Adipocyte (in vitro differentiated cells): Measurements from ENCODE around the gene MRPS22.
"Not testable (repeated sequence)": the region's sequence is repeated elsewhere in the genome, so short reads cannot be mapped to it uniquely, and the experiment has no call there.

Experiments
- DNase-seq: peaks from one replicate; pipeline ENCODE4 v3.0.0-alpha.2; 2015; ENCODE audit warnings: low read depth
- H3K27me3 ChIP-seq: replicated peaks from 2 replicates; pipeline ENCODE4 v1.7.0; 2013; ENCODE audit warnings: mild to moderate bottlenecking, low read length, moderate library complexity; ENCODE audit not compliant: control insufficient read depth, insufficient read depth
- H3K36me3 ChIP-seq: 2 replicates; pipeline ENCODE4 v1.7.0; 2013; ENCODE audit warnings: low read length, mild to moderate bottlenecking, moderate library complexity; ENCODE audit not compliant: control insufficient read depth, insufficient read depth, severe bottlenecking
- H3K4me1 ChIP-seq: 2 replicates; pipeline ENCODE4 v1.7.0; 2013; ENCODE audit warnings: mild to moderate bottlenecking, low read length, moderate library complexity; ENCODE audit not compliant: control insufficient read depth, insufficient read depth
- H3K4me3 ChIP-seq: 2 replicates; pipeline ENCODE4 v1.7.0; 2013; ENCODE audit warnings: mild to moderate bottlenecking, low read length, moderate library complexity
- H3K9ac ChIP-seq: 2 replicates; pipeline ENCODE4 v1.7.0; 2013; ENCODE audit warnings: mild to moderate bottlenecking, low read length, moderate library complexity
- H3K9me3 ChIP-seq: 2 replicates; pipeline ENCODE4 v1.7.0; 2013; ENCODE audit warnings: mild to moderate bottlenecking, low read length, moderate library complexity; ENCODE audit not compliant: control insufficient read depth

The MRPS22 gene

DNA sequence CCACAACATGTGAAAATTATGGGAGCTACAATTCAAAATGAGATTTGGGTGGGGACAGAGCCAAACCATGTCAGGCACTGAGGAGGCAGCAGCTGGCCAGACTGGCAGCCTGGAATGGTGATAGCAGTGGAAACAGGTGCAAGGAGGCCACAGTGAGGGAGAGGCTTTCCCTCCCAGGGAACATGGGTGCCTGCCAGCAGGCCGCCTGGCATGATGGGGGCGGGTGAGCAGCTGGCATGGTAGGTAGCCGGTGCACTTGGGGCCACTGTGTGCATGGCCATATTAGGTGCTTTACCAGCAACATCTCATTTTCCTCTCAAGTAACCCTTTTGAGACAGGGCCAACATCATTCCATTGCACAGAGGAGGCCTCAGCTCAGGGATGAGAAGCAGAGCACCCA is 18.3 kb upstream of the MRPS22 start:
- no peak for DNase-seq
- Histone ChIP-seq H3K4me3 (no peak overlapping the region), H3K27me3 (peaks cover 23% of the 10 kb centered on the region), H3K9ac (no peak overlapping the region), H3K36me3 (no peaks in the 10 kb centered on the region), H3K4me1 (peaks cover 6% of the 10 kb centered on the region), H3K9me3 (no peaks in the 10 kb centered on the region)

DNA sequence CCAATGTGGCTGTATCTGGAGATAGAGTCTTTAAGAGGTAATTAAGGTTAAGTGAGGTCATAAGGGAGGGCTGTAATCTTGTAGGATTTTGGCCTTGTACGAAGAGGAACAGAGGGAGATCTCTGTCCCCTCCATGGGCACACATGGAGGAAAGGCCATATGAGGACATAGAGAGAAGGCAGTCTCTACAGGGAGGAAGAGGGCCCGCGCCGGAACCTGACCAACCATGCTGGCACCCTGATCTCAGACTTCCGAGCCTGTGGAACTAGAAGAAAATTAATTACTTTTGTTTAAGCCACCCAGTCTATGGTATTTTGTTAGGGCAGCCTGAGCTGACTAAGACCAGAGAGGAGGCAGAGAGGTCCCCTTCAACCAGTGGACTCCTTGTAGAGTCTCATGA is 17.7 kb upstream of the MRPS22 start:
- no peaks in the 10 kb centered on the region for H3K36me3 ChIP-seq
- DNase-seq: no peak
- H3K4me3 ChIP-seq: no peak overlapping the region
- no peaks in the 10 kb centered on the region for H3K9me3 ChIP-seq
- peaks cover 28% of the 10 kb centered on the region for H3K27me3 ChIP-seq
- H3K9ac ChIP-seq: no peak overlapping the region
- H3K4me1 ChIP-seq: peaks cover 6% of the 10 kb centered on the region

DNA sequence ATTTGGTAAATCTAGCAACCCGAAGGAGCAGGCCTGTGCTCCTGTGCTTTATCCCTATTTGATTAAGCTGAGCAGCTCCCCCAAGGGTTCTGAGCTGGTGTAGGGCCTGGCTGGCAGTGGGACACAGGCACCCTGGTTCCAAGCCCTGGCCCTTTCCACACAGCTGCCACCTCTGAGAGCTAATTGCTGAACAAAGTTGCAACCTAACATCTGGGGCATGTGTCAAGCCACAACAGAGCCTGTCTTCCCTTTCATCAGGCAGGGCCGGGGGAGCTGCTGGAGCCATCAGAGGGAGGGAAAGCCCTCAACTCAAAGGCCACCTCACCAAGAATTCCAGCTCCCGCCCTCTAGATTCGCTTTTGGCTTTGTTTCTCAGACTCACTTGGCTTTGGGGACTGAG is 17.1 kb upstream of the MRPS22 start:
- H3K9ac ChIP-seq: no peak overlapping the region
- H3K27me3 ChIP-seq: peaks cover 28% of the 10 kb centered on the region
- no peak for DNase-seq
- no peaks in the 10 kb centered on the region for H3K36me3 ChIP-seq
- H3K4me1 ChIP-seq: peaks cover 6% of the 10 kb centered on the region
- no peak overlapping the region for H3K4me3 ChIP-seq
- no peaks in the 10 kb centered on the region for H3K9me3 ChIP-seq

DNA sequence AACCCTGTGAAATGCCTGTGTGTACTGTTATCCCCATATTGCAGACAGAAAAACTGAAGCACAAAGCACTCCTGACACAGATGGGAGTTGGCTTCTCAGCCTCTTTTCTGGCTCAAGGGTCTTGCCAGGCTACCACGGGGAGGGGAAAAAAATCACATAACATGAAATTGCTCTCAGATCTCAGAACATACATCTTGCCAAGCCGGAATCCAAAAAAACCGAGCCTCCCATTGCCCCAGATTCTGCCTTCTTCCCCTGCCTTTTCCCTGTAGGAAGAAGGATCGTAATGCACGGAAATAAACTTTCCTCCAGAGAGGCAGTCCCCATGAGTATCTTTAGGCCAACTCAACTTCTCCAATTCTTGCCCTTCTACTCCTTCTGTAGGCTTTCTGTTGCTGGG is 16.6 kb upstream of the MRPS22 start:
- Histone ChIP-seq H3K9me3 (no peaks in the 10 kb centered on the region), H3K36me3 (no peaks in the 10 kb centered on the region), H3K9ac (no peak overlapping the region), H3K4me1 (peaks cover 6% of the 10 kb centered on the region), H3K4me3 (no peak overlapping the region), H3K27me3 (peaks cover 29% of the 10 kb centered on the region)
- DNase-seq: no peak

DNA sequence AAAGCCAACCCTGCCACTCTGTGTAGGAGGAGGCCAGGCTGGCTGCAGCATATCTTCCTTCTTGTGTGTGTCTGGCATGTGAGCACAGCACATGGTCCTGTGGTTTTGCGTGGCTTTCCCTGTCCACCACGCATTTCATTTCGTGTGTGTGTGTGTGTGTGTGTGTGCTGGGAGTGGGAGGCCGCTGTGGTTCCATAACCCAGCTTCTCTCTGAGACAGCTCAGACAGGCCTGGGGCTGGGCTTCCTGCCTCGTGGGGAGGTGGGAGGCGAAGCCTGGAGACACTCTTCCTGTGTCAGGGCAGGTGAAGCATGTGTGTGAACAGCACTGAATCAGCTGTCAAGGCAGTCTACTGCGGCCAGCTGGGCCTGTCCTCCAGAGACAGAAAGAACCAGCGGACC is 16.0 kb upstream of the MRPS22 start:
- H3K9ac ChIP-seq: no peak overlapping the region
- H3K27me3 ChIP-seq: peaks cover 34% of the 10 kb centered on the region
- H3K4me1 ChIP-seq: peaks cover 6% of the 10 kb centered on the region
- no peaks in the 10 kb centered on the region for H3K9me3 ChIP-seq
- H3K4me3 ChIP-seq: no peak overlapping the region
- H3K36me3 ChIP-seq: no peaks in the 10 kb centered on the region
- DNase-seq: no peak

DNA sequence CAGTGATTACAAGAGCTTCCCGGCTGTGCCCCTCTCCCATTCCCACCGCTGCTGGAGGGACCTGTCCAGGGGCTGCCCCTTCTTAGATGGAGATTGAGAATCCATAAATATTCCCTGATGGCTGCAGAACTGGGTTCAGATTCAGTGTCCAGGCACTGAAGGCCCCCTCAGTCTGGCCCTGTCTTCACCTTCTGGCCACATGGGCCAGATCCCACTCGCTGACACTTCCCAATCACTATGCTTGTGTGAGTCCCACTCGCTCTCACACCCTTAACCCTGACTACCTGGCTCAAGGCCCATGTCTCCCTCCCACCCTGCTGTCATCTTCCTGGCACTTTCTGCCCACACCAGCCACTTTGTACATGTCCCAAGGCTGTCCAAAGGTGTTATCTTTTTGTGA is 15.5 kb upstream of the MRPS22 start:
- Histone ChIP-seq H3K4me3 (no peak overlapping the region), H3K27me3 (peaks cover 34% of the 10 kb centered on the region), H3K4me1 (peaks cover 6% of the 10 kb centered on the region), H3K9me3 (no peaks in the 10 kb centered on the region), H3K9ac (no peak overlapping the region), H3K36me3 (no peaks in the 10 kb centered on the region)
- DNase-seq: no peak

DNA sequence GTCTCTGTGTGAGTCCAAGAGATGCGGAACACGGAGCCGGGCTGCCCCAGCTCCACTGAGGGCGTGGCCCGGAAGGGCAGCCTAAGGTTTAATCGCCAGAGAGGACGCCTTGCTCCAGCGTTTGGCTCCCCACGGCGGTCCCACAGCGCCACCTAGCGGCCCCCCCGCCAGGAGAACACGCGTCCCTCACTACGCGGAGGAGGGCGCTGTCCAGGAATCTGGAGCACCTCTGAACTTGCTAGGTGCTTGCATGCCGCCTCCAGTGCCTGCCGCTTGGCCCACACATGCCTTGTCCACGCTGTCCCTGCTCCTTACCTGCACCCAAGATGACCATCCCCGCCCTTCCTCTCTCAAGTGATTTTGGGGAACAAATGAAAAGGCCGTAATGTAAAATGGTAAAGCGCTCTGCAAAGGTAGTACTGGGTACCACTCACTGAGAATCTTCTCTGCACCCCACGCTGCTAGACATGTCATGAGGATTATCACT is 14.4 kb upstream of the MRPS22 start:
- Histone ChIP-seq H3K4me3 (no peak overlapping the region), H3K4me1 (peaks cover 6% of the 10 kb centered on the region), H3K9ac (no peak overlapping the region), H3K9me3 (no peaks in the 10 kb centered on the region), H3K27me3 (peaks cover 31% of the 10 kb centered on the region), H3K36me3 (no peaks in the 10 kb centered on the region)
- DNase-seq: peak; percentile 93

DNA sequence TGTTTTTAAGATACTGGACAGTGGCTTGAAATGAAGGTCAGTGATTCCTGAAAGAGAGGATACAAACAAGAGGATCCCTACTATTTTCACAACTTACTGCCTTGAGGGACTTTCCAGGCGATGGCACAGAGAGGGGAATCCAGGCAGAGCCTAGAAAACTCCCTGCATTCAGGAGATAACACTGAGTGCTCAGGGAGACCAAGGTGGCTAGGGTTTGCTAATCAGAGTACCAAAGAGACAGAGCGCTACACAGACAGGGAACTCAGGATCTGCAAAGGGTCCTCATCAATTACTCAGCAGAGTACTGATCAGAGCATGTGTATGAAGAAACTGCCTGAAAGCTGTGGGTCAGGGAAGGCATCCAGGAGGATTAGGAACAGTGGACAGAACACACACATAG is 11.7 kb upstream of the MRPS22 start:
- H3K9ac ChIP-seq: no peak overlapping the region
- peaks cover 3% of the 10 kb centered on the region for H3K4me1 ChIP-seq
- no peaks in the 10 kb centered on the region for H3K9me3 ChIP-seq
- H3K4me3 ChIP-seq: no peak overlapping the region
- no peak for DNase-seq
- H3K27me3 ChIP-seq: peaks cover 31% of the 10 kb centered on the region
- H3K36me3 ChIP-seq: no peaks in the 10 kb centered on the region

DNA sequence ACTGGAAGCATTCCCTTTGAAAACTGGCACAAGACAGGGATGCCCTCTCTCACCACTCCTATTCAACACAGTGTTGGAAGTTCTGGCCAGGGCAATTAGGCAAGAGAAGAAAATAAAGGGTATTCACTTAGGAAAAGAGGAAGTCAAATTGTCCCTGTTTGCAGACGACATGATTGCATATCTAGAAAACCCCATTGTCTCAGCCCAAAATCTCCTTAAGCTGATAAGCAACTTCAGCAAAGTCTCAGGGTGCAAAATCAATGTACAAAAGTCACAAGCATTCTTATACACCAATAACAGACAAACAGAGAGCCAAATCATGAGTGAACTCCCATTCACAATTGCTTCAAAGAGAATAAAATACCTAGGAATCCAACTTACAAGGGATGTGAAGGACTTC is 9.1 kb upstream of the MRPS22 start:
- not testable (repeated sequence) for H3K9ac ChIP-seq, H3K36me3 ChIP-seq, H3K4me3 ChIP-seq, H3K4me1 ChIP-seq, H3K9me3 ChIP-seq, DNase-seq
- peaks cover 28% of the 10 kb centered on the region for H3K27me3 ChIP-seq

DNA sequence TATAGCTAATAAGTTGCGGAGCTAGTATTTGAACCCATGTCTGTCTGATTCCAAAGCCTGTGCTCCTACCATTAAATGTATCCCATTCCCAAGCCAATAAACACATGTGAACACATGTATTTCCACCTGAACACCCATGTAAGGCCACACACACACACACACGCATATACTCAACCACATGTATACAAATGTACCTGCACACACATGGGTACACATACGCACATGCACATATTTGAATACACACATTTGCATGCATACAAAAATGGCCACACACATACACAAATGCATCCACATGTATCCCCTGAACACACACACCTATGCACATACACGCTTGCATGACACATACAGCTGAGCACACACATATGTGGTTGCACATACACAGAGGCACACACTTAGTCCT is 5.4 kb upstream of the MRPS22 start:
- no peak overlapping the region for H3K9ac ChIP-seq
- H3K4me3 ChIP-seq: no peak overlapping the region
- H3K36me3 ChIP-seq: no peaks in the 10 kb centered on the region
- no peaks in the 10 kb centered on the region for H3K9me3 ChIP-seq
- no peaks in the 10 kb centered on the region for H3K4me1 ChIP-seq
- no peak for DNase-seq
- H3K27me3 ChIP-seq: peaks cover 3% of the 10 kb centered on the region

DNA sequence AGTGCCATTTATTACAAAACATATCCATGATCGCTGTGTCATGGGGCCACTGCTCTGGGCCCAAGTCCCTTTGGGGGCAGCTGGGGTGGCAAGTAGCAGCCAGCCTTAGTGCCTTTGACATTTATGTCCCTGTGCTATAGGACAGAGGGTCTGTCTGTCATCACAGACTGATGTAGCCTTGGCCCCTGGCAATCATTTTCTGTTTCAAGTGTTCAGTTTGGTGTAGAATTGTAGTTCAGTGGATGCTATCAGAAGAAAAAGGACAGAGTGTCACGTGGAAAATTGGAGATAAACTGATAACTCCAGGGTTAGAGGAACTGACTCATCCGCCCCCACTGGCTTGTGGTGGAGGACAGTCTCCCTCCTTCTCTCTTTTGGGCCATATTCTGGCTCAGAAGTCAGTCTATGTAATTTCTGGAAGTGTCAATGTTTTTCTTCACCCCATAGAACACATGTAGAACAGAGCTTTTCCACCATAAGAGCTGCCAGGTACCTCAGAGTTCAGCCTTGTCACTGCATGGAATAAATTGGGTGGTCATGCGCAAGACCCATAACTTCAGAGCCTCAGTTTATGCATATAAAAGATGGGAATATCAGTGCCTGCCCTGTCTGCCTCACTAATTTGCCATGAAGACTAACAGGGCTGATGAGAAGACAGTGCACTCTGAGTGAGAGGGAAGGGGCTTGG is 4.5 kb upstream of the MRPS22 start:
- no peak for DNase-seq
- no peak overlapping the region for H3K9ac ChIP-seq
- no peak overlapping the region for H3K4me3 ChIP-seq
- H3K9me3 ChIP-seq: no peaks in the 10 kb centered on the region
- peaks cover 3% of the 10 kb centered on the region for H3K27me3 ChIP-seq
- peaks cover under 1% of the 10 kb centered on the region for H3K4me1 ChIP-seq
- no peaks in the 10 kb centered on the region for H3K36me3 ChIP-seq

DNA sequence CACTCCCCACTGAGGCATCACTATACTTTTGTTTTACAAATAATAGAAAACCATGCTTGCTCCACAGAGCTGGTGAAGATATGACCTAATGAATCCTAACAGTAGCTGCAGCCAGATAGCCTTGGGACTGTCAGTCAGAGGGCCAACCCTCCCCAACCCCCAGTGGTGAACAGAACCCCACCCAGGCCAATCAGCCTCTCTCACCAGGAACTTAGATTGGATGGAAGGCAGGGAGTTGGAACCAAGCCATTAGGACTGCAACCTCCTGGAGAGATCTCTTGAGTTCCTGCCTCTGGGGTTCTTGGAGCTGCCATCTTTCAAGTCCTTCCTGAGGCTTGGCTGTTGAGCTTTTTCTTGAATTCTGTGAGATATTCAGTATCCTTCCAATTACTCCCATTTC is 3.0 kb upstream of the MRPS22 start:
- Histone ChIP-seq H3K36me3 (no peaks in the 10 kb centered on the region), H3K9ac (no peak overlapping the region), H3K4me3 (no peak overlapping the region), H3K27me3 (peaks cover 3% of the 10 kb centered on the region), H3K4me1 (peaks cover 14% of the 10 kb centered on the region), H3K9me3 (no peaks in the 10 kb centered on the region)
- DNase-seq: no peak
